Loucy (cell line): ENCODE measurements around the gene TMEM244.

Experiments
- H2AFZ ChIP-seq: fragments of 200-600 bp; sonication (generic); 2 replicates; pipeline ENCODE4 v1.6.0; 2016; ENCODE audit warnings: antibody characterized with exemption, mild to moderate bottlenecking, low read length, moderate library complexity
- H3F3A ChIP-seq: fragments of 200-600 bp; 2 replicates; pipeline ENCODE4 v1.6.0; 2016; ENCODE audit warnings: antibody characterized with exemption, low read depth, mild to moderate bottlenecking
- H3K27me3 ChIP-seq: fragments of 200-600 bp; sonication (generic); 2 replicates; pipeline ENCODE4 v1.6.1; 2014; ENCODE audit warnings: low read length, mild to moderate bottlenecking; ENCODE audit not compliant: insufficient read depth, poor library complexity, severe bottlenecking
- H3K36me3 ChIP-seq: fragments of 200-600 bp; sonication (generic); 2 replicates; pipeline ENCODE4 v1.6.1; 2016; ENCODE audit warnings: low read length; ENCODE audit not compliant: insufficient read depth
- H3K4me1 ChIP-seq: fragments of 200-600 bp; sonication (generic); 2 replicates; pipeline ENCODE4 v1.5.1; 2014; ENCODE audit warnings: low read length, mild to moderate bottlenecking; ENCODE audit not compliant: insufficient read depth, poor library complexity, severe bottlenecking
- H3K4me2 ChIP-seq: fragments of 200-600 bp; sonication (generic); 2 replicates; pipeline ENCODE4 v1.6.0; 2014; ENCODE audit warnings: antibody characterized with exemption, low read length, low read depth, mild to moderate bottlenecking; ENCODE audit not compliant: poor library complexity, severe bottlenecking
- H3K4me3 ChIP-seq: fragments of 200-600 bp; sonication (generic); 2 replicates; pipeline ENCODE4 v1.5.1; 2014; ENCODE audit warnings: low read length, mild to moderate bottlenecking, mixed read lengths; ENCODE audit not compliant: poor library complexity, severe bottlenecking
- H3K79me2 ChIP-seq: fragments of 200-600 bp; sonication (generic); 2 replicates; pipeline ENCODE4 v1.6.1; 2014; ENCODE audit warnings: low read length; ENCODE audit not compliant: insufficient read depth
- H3K9ac ChIP-seq: fragments of 200-600 bp; sonication (generic); 2 replicates; pipeline ENCODE4 v1.6.0; 2014; ENCODE audit warnings: mild to moderate bottlenecking, low read depth, low read length, moderate library complexity; ENCODE audit not compliant: poor library complexity, severe bottlenecking
- H3K9me2 ChIP-seq: fragments of 200-600 bp; sonication (generic); replicated peaks from 2 replicates; pipeline ENCODE4 v1.6.1; 2016; ENCODE audit warnings: low read depth, low read length, mixed read lengths
- H3K9me3 ChIP-seq: fragments of 200-600 bp; sonication (generic); 2 replicates; pipeline ENCODE4 v1.6.1; 2014; ENCODE audit warnings: mild to moderate bottlenecking, antibody characterized with exemption, low read length, low read depth; ENCODE audit not compliant: insufficient read depth
- H4K20me1 ChIP-seq: fragments of 200-600 bp; sonication (generic); 2 replicates; pipeline ENCODE4 v1.6.0; 2014; ENCODE audit warnings: antibody characterized with exemption, low read length, mild to moderate bottlenecking; ENCODE audit not compliant: insufficient read depth, poor library complexity, severe bottlenecking
- CTCF ChIP-seq: fragments of 200-600 bp; sonication (generic); conservative IDR thresholded peaks from 2 replicates; pipeline ENCODE4 v1.5.1; 2014; ENCODE audit warnings: mild to moderate bottlenecking, antibody characterized with exemption, low read length
- EZH2phosphoT487 ChIP-seq: fragments of 200-600 bp; IDR thresholded peaks from 2 replicates; pipeline ENCODE4 v1.6.1; 2018; ENCODE audit warnings: antibody characterized with exemption, mild to moderate bottlenecking, moderate library complexity, borderline replicate concordance

TMEM244 gene

GRCh38 chr6:129872586-129872985 lies 11.5 kb upstream of the TMEM244 start:
- no peak overlapping the region for H3K4me3 ChIP-seq

GRCh38 chr6:129871221-129871620 lies 10.1 kb upstream of the TMEM244 start:
- Histone ChIP-seq H3F3A (no peaks in the 10 kb centered on the region), H2AFZ (no peak overlapping the region), H3K27me3 (no peaks in the 10 kb centered on the region), H3K9me2 (no peaks in the 10 kb centered on the region), H4K20me1 (no peaks in the 10 kb centered on the region), H3K4me1 (no peaks in the 10 kb centered on the region), H3K79me2 (no peaks in the 10 kb centered on the region), H3K4me3 (no peak overlapping the region), H3K36me3 (no peaks in the 10 kb centered on the region), H3K4me2 (no peak overlapping the region), H3K9me3 (no peaks in the 10 kb centered on the region), H3K9ac (no peak overlapping the region)
- TF ChIP-seq EZH2phosphoT487: no peak
- TF ChIP-seq CTCF: no peak

More at GRCh38 chr6:129872586-129872985, 11.5 kb upstream of the TMEM244 start:
- no peaks in the 10 kb centered on the region for H4K20me1 ChIP-seq
- no peak overlapping the region for H3K4me2 ChIP-seq
- no peak overlapping the region for H2AFZ ChIP-seq
- no peaks in the 10 kb centered on the region for H3K36me3 ChIP-seq
- H3K4me1 ChIP-seq: no peaks in the 10 kb centered on the region
- H3K27me3 ChIP-seq: no peaks in the 10 kb centered on the region
- no peaks in the 10 kb centered on the region for H3F3A ChIP-seq
- H3K9ac ChIP-seq: no peak overlapping the region
- TF ChIP-seq EZH2phosphoT487: no peak
- TF ChIP-seq CTCF: no peak
- H3K79me2 ChIP-seq: no peaks in the 10 kb centered on the region
- no peaks in the 10 kb centered on the region for H3K9me3 ChIP-seq
- no peaks in the 10 kb centered on the region for H3K9me2 ChIP-seq

- H2AFZ ChIP-seq: no peak overlapping the region
These were observed 6.3 kb upstream of the TMEM244 start for GRCh38 chr6:129867403-129867802.

More at GRCh38 chr6:129867403-129867802, 6.3 kb upstream of the TMEM244 start:
- Histone ChIP-seq H3F3A (no peaks in the 10 kb centered on the region), H3K36me3 (no peaks in the 10 kb centered on the region), H3K9ac (no peak overlapping the region), H4K20me1 (no peaks in the 10 kb centered on the region), H3K9me3 (no peaks in the 10 kb centered on the region; the same call in 1 of the 2 replicates), H3K4me1 (no peaks in the 10 kb centered on the region), H3K4me2 (no peak overlapping the region), H3K9me2 (no peaks in the 10 kb centered on the region), H3K27me3 (no peaks in the 10 kb centered on the region), H3K4me3 (no peak overlapping the region), H3K79me2 (no peaks in the 10 kb centered on the region)
- TF ChIP-seq CTCF (no peak), EZH2phosphoT487 (no peak)
